Hepatocyte (in vitro differentiated cells): ENCODE results near the gene CDC42BPB.

ENCODE experiments used
- EZH2 ChIP-seq: fragments of 200-600 bp; sonication (generic); IDR thresholded peaks from 2 replicates; pipeline ENCODE4 v1.6.1; 2016; ENCODE audit warnings: antibody characterized with exemption, mild to moderate bottlenecking, borderline replicate concordance
- TF ChIP-seq, protein P1 (sequence below): fragments of 200-600 bp; sonication (generic); IDR thresholded peaks from 2 replicates; pipeline ENCODE4 v1.5.1; 2016; ENCODE audit warnings: antibody characterized with exemption, mild to moderate bottlenecking; ENCODE audit not compliant: poor library complexity

GRCh38 chr14:102910442-102910841 lies 146.9 kb downstream of the CDC42BPB start:
- TF ChIP-seq, protein P1, sequence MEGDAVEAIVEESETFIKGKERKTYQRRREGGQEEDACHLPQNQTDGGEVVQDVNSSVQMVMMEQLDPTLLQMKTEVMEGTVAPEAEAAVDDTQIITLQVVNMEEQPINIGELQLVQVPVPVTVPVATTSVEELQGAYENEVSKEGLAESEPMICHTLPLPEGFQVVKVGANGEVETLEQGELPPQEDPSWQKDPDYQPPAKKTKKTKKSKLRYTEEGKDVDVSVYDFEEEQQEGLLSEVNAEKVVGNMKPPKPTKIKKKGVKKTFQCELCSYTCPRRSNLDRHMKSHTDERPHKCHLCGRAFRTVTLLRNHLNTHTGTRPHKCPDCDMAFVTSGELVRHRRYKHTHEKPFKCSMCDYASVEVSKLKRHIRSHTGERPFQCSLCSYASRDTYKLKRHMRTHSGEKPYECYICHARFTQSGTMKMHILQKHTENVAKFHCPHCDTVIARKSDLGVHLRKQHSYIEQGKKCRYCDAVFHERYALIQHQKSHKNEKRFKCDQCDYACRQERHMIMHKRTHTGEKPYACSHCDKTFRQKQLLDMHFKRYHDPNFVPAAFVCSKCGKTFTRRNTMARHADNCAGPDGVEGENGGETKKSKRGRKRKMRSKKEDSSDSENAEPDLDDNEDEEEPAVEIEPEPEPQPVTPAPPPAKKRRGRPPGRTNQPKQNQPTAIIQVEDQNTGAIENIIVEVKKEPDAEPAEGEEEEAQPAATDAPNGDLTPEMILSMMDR = no peak
- TF ChIP-seq EZH2 = no peak
